Trophoblast cell (in vitro differentiated cells and primary cell): ENCODE data around the gene TBC1D5.

Experiments
- DNase-seq, 2 donors: peaks; one replicate each; pipeline ENCODE4 v3.0.0-alpha.2; 2016
- H2AFZ ChIP-seq: 2 replicates; pipeline ENCODE4 v1.6.1; 2013; ENCODE audit warnings: low read length, moderate library complexity, mild to moderate bottlenecking; ENCODE audit not compliant: insufficient read depth, poor library complexity
- H2AK5ac ChIP-seq: 2 replicates; pipeline ENCODE4 v1.6.1; 2013; ENCODE audit warnings: mild to moderate bottlenecking, low read length
- H2BK120ac ChIP-seq: 2 replicates; pipeline ENCODE4 v1.6.1; 2013; ENCODE audit warnings: low read length, mild to moderate bottlenecking, moderate library complexity; ENCODE audit not compliant: insufficient read depth, poor library complexity
- H2BK12ac ChIP-seq: 2 replicates; pipeline ENCODE4 v1.6.1; 2013; ENCODE audit warnings: mild to moderate bottlenecking, low read length, moderate library complexity
- H2BK5ac ChIP-seq: 2 replicates; pipeline ENCODE4 v1.6.1; 2013; ENCODE audit warnings: low read length, low read depth, moderate library complexity, mild to moderate bottlenecking; ENCODE audit not compliant: poor library complexity
- H3K14ac ChIP-seq: 2 replicates; pipeline ENCODE4 v1.6.1; 2013; ENCODE audit warnings: mild to moderate bottlenecking, low read length
- H3K18ac ChIP-seq: 2 replicates; pipeline ENCODE4 v1.6.1; 2013; ENCODE audit warnings: mild to moderate bottlenecking, low read length
- H3K23ac ChIP-seq: 2 replicates; pipeline ENCODE4 v1.6.1; 2013; ENCODE audit warnings: low read length
- H3K27ac ChIP-seq: 2 replicates; pipeline ENCODE4 v1.5.1; 2013; ENCODE audit warnings: low read depth, mild to moderate bottlenecking, inconsistent platforms, low read length, moderate library complexity
- H3K27me3 ChIP-seq: 2 replicates; pipeline ENCODE4 v1.6.1; 2013; ENCODE audit warnings: inconsistent platforms, mild to moderate bottlenecking, low read length, moderate library complexity; ENCODE audit not compliant: insufficient read depth
- H3K36me3 ChIP-seq, 2 experiments: 1 replicate in 1 of 2; 2 replicates in 1 of 2; pipeline ENCODE4 v1.6.1; 2013; ENCODE audit warnings: low read length in 2 of 2, mild to moderate bottlenecking in 2 of 2, moderate library complexity in 1 of 2; ENCODE audit not compliant: insufficient read depth in 2 of 2, control insufficient read depth in 1 of 2
- H3K4ac ChIP-seq: 2 replicates; pipeline ENCODE4 v1.6.1; 2013; ENCODE audit warnings: low read depth, mild to moderate bottlenecking, low read length, moderate library complexity
- H3K4me1 ChIP-seq, 2 experiments: 1 replicate in 1 of 2; 2 replicates in 1 of 2; pipeline ENCODE4 v1.6.1; 2013; ENCODE audit warnings: low read length in 2 of 2, mild to moderate bottlenecking in 2 of 2, moderate library complexity in 1 of 2; ENCODE audit not compliant: insufficient read depth in 2 of 2, control insufficient read depth in 1 of 2
- H3K4me2 ChIP-seq: 2 replicates; pipeline ENCODE4 v1.6.1; 2013; ENCODE audit warnings: inconsistent platforms, mild to moderate bottlenecking, low read length, moderate library complexity
- H3K4me3 ChIP-seq: 2 replicates; pipeline ENCODE4 v1.5.1; 2013; ENCODE audit warnings: mild to moderate bottlenecking, low read depth, low read length, inconsistent platforms
- H3K79me1 ChIP-seq: one replicate; pipeline ENCODE4 v1.6.1; 2013; ENCODE audit warnings: low read length
- H3K79me2 ChIP-seq: 2 replicates; pipeline ENCODE4 v1.6.1; 2013; ENCODE audit warnings: low read length, mild to moderate bottlenecking; ENCODE audit not compliant: control insufficient read depth, insufficient read depth, poor library complexity
- H3K9ac ChIP-seq: 2 replicates; pipeline ENCODE4 v1.6.1; 2013; ENCODE audit warnings: mild to moderate bottlenecking, low read length
- H3K9me3 ChIP-seq: 2 replicates; pipeline ENCODE4 v1.6.1; 2013; ENCODE audit warnings: low read depth, mild to moderate bottlenecking, control low read depth, inconsistent platforms, low read length; ENCODE audit not compliant: insufficient read depth
- H4K12ac ChIP-seq: 2 replicates; pipeline ENCODE4 v1.6.1; 2013; ENCODE audit warnings: low read depth, mild to moderate bottlenecking, low read length, moderate library complexity
- H4K8ac ChIP-seq: 2 replicates; pipeline ENCODE4 v1.6.1; 2013; ENCODE audit warnings: low read depth, mild to moderate bottlenecking, low read length, moderate library complexity
- H4K91ac ChIP-seq: one replicate; pipeline ENCODE4 v1.6.1; 2013; ENCODE audit warnings: low read depth, mild to moderate bottlenecking, low read length, moderate library complexity
- WGBS: extraction: QIAGEN DNeasy Blood & Tissue Kit; methylation state at CpG from one replicate; pipeline ENCODE4 v1.1.7; 2013; ENCODE audit warnings: missing lambda C conversion rate; ENCODE audit not compliant: insufficient read length, insufficient coverage; ENCODE audit errors: extremely low coverage; 5-methylcytosine and 5-hydroxymethylcytosine counted together

Gene TBC1D5

GRCh38 chr3:17632401-17633100, 109.9 kb downstream of the TBC1D5 start:
- Histone ChIP-seq H4K91ac (no peak overlapping the region), H3K14ac (no peak overlapping the region), H2BK5ac (no peak overlapping the region), H3K4me1 (no peaks in the 10 kb centered on the region), H3K18ac (no peak overlapping the region), H4K12ac (no peak overlapping the region), H3K27me3 (no peaks in the 10 kb centered on the region), H3K23ac (no peak overlapping the region), H2BK12ac (no peak overlapping the region), H2AFZ (no peak overlapping the region), H3K9ac (no peak overlapping the region), H3K4me2 (no peak overlapping the region), H4K8ac (no peak overlapping the region), H3K9me3 (no peaks in the 10 kb centered on the region), H2AK5ac (no peak overlapping the region), H2BK120ac (no peak overlapping the region), H3K79me2 (no peaks in the 10 kb centered on the region), H3K36me3 (no peaks in the 10 kb centered on the region), H3K4ac (no peak overlapping the region), H3K27ac (no peak overlapping the region), H3K4me3 (no peak overlapping the region), H3K79me1 (peaks cover 2% of the 10 kb centered on the region)
- DNase-seq, result peak in 1 of 2 donors; percentile 17
- no CpG with 5 or more reads among the region's 3 CpGs for WGBS

GRCh38 chr3:17631609-17632008, 110.8 kb downstream of the TBC1D5 start:
- no peak overlapping the region for H4K91ac ChIP-seq
- no CpG with 5 or more reads among the region's 1 CpG for WGBS
- H3K4me2 ChIP-seq, result no peak overlapping the region

DNA sequence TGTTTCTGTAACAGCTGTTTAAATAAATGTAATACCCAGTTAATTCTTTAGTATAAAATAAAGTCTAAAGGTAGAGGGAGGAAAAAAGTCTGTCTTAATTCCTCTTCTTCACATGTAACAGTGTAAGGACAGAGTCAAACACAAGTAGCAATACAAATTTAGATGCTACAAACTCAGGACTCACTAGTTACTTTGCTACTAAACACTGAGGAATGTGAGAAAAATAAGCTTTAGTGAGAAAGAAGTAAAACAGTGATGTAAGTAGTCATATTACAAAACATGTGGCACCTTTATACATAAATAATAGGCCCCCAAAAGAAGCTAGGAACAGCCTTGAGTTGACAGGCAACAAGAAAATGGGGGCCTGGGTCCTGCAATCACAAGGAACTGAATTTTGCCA, 113.0 kb downstream of the TBC1D5 start:
- no peak overlapping the region for H4K12ac ChIP-seq
- no peak overlapping the region for H3K27ac ChIP-seq
- no peak overlapping the region for H4K8ac ChIP-seq
- no peak overlapping the region for H3K4ac ChIP-seq
- H2AFZ ChIP-seq, result no peak overlapping the region
- no peak overlapping the region for H3K18ac ChIP-seq
- H3K27me3 ChIP-seq, result no peaks in the 10 kb centered on the region
- no peaks in the 10 kb centered on the region for H3K36me3 ChIP-seq
- no peaks in the 10 kb centered on the region for H3K9me3 ChIP-seq
- peaks cover 4% of the 10 kb centered on the region for H3K79me1 ChIP-seq
- H3K4me1 ChIP-seq, result no peaks in the 10 kb centered on the region
- no peak overlapping the region for H2AK5ac ChIP-seq
- no peak overlapping the region for H4K91ac ChIP-seq
- no peak for DNase-seq
- H3K4me2 ChIP-seq, result no peak overlapping the region
- H3K4me3 ChIP-seq, result no peak overlapping the region
- no peak overlapping the region for H3K23ac ChIP-seq
- H3K9ac ChIP-seq, result no peak overlapping the region
- H2BK120ac ChIP-seq, result no peak overlapping the region
- H2BK5ac ChIP-seq, result no peak overlapping the region
- no peak overlapping the region for H3K14ac ChIP-seq
- no peaks in the 10 kb centered on the region for H3K79me2 ChIP-seq
- no peak overlapping the region for H2BK12ac ChIP-seq

More at GRCh38 chr3:17631609-17632008, 110.8 kb downstream of the TBC1D5 start:
- Histone ChIP-seq H3K27ac (no peak overlapping the region), H4K12ac (no peak overlapping the region), H2AK5ac (no peak overlapping the region), H3K4me1 (no peaks in the 10 kb centered on the region), H3K4me3 (no peak overlapping the region), H2AFZ (no peak overlapping the region), H3K9ac (no peak overlapping the region), H3K27me3 (no peaks in the 10 kb centered on the region), H3K23ac (no peak overlapping the region), H3K79me1 (peaks cover 2% of the 10 kb centered on the region), H4K8ac (no peak overlapping the region), H2BK120ac (no peak overlapping the region), H2BK5ac (no peak overlapping the region), H3K4ac (no peak overlapping the region), H3K36me3 (no peaks in the 10 kb centered on the region), H3K18ac (no peak overlapping the region), H2BK12ac (no peak overlapping the region), H3K9me3 (no peaks in the 10 kb centered on the region), H3K14ac (no peak overlapping the region), H3K79me2 (no peaks in the 10 kb centered on the region)
- DNase-seq, result no peak

DNA sequence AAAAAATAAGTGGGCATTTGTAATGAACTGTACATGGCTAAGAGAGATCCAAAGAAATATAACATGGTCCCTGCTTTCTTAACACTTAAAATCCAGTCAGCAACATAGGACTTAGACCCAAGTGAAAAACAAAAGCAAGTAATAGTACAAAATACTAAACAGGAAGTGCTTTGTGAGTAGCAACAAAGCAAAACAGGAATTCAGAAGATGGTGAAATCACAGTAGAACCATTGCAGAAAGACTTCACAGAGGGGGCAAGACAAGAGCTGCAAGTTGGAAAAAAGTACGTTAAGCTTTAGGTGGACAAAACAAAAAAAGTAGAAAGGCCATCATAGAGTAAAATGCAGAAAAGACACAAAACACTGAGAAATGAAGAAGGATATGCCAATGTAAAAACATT, 116.0 kb downstream of the TBC1D5 start:
- Histone ChIP-seq H2AFZ (no peak overlapping the region), H3K4me1 (no peaks in the 10 kb centered on the region), H4K91ac (no peak overlapping the region), H3K14ac (no peak overlapping the region), H3K9ac (no peak overlapping the region), H3K36me3 (no peaks in the 10 kb centered on the region), H3K18ac (no peak overlapping the region), H2BK12ac (no peak overlapping the region), H4K8ac (no peak overlapping the region), H2BK120ac (no peak overlapping the region), H3K23ac (no peak overlapping the region), H4K12ac (no peak overlapping the region), H3K4me2 (no peak overlapping the region), H3K4me3 (no peak overlapping the region), H2BK5ac (no peak overlapping the region), H3K27ac (peak overlapping the region; percentile 49), H3K27me3 (no peaks in the 10 kb centered on the region), H3K79me1 (peaks cover 4% of the 10 kb centered on the region), H3K4ac (no peak overlapping the region), H2AK5ac (no peak overlapping the region), H3K79me2 (no peaks in the 10 kb centered on the region), H3K9me3 (no peaks in the 10 kb centered on the region)
- no CpG with 5 or more reads among the region's 1 CpG for WGBS
- no peak for DNase-seq
